ENCODE measurements around the gene SLIT3. TPM values are rescaled to one million over a fixed set of nuclear protein-coding genes. Genes with fewer than 3 reads are reported as not detected.

SLIT3 gene
- total and polyA plus RNA-seq, 2 donors from 2014 or later: 14.5 to 54.1 TPM

- H3K36me3 ChIP-seq (ENCODE audit: control insufficient read depth in 2 of 3, insufficient read depth in 3 of 3, low read length in 3 of 3): no peaks in the 10 kb centered on the region
- H3K9ac ChIP-seq (ENCODE audit: low read length in 3 of 3): no peak overlapping the region
- H3K27ac ChIP-seq (ENCODE audit: low read depth in 2 of 2, low read length in 2 of 2): no peak overlapping the region
- H3K27me3 ChIP-seq (ENCODE audit: control insufficient read depth, insufficient read depth, low read length): no peaks in the 10 kb centered on the region
- H3K4me1 ChIP-seq (ENCODE audit: control insufficient read depth in 2 of 3, insufficient read depth in 2 of 3, low read depth in 1 of 3, low read length in 3 of 3): no peaks in the 10 kb centered on the region
- no peaks in the 10 kb centered on the region for H3K9me3 ChIP-seq (ENCODE audit: control insufficient read depth in 2 of 3, insufficient read depth in 1 of 3, low read length in 3 of 3)
- intact Hi-C loops (cut with DNase I): no loop called here
- no peak overlapping the region for H3K4me3 ChIP-seq (ENCODE audit: low read length in 3 of 3)
- no peak for TF ChIP-seq CTCF (IDR thresholded peaks at IDR 0.05; ENCODE audit: borderline replicate concordance, extremely low read depth, insufficient read depth)
- no peak for FAIRE-seq
- DNase-seq: no peak
Measured at GRCh38 chr5:168879331-168879730, 421.6 kb downstream of the SLIT3 start.

- Histone ChIP-seq H3K36me3 (ENCODE audit: control insufficient read depth in 2 of 3, insufficient read depth in 3 of 3, low read length in 3 of 3) (no peaks in the 10 kb centered on the region), H3K9ac (ENCODE audit: low read length in 3 of 3) (no peak overlapping the region), H3K9me3 (ENCODE audit: control insufficient read depth in 2 of 3, insufficient read depth in 1 of 3, low read length in 3 of 3) (no peaks in the 10 kb centered on the region), H3K4me1 (ENCODE audit: control insufficient read depth in 2 of 3, insufficient read depth in 2 of 3, low read depth in 1 of 3, low read length in 3 of 3) (no peaks in the 10 kb centered on the region), H3K4me3 (ENCODE audit: low read length in 3 of 3) (no peak overlapping the region), H3K27me3 (ENCODE audit: control insufficient read depth, insufficient read depth, low read length) (no peaks in the 10 kb centered on the region), H3K27ac (ENCODE audit: low read depth in 2 of 2, low read length in 2 of 2) (no peak overlapping the region)
- no peak for TF ChIP-seq CTCF (IDR thresholded peaks at IDR 0.05; ENCODE audit: borderline replicate concordance, extremely low read depth, insufficient read depth)
- FAIRE-seq (no peak), DNase-seq (no peak)
- intact Hi-C loops (cut with DNase I): no loop called here
Measured at GRCh38 chr5:168878135-168878745, 422.7 kb downstream of the SLIT3 start.

- H3K36me3 ChIP-seq (ENCODE audit: control insufficient read depth in 2 of 3, insufficient read depth in 3 of 3, low read length in 3 of 3): no peaks in the 10 kb centered on the region
- H3K27me3 ChIP-seq (ENCODE audit: control insufficient read depth, insufficient read depth, low read length): no peaks in the 10 kb centered on the region
- intact Hi-C loops (cut with DNase I): no loop called here
- H3K9ac ChIP-seq (ENCODE audit: low read length in 3 of 3): no peak overlapping the region
- no peaks in the 10 kb centered on the region for H3K9me3 ChIP-seq (ENCODE audit: control insufficient read depth in 2 of 3, insufficient read depth in 1 of 3, low read length in 3 of 3)
- FAIRE-seq (no peak), DNase-seq (peak in 4 of 5 donors; percentile 82 to 86 (median 84))
- H3K4me1 ChIP-seq (ENCODE audit: control insufficient read depth in 2 of 3, insufficient read depth in 2 of 3, low read depth in 1 of 3, low read length in 3 of 3): no peaks in the 10 kb centered on the region
- TF ChIP-seq CTCF (IDR thresholded peaks at IDR 0.05; ENCODE audit: borderline replicate concordance, extremely low read depth, insufficient read depth): no peak
- H3K4me3 ChIP-seq (ENCODE audit: low read length in 3 of 3): no peak overlapping the region
- H3K27ac ChIP-seq (ENCODE audit: low read depth in 2 of 2, low read length in 2 of 2): no peak overlapping the region
Measured at GRCh38 chr5:168877132-168877892, 423.6 kb downstream of the SLIT3 start.
